8988T (cell line): ENCODE results near the gene EEF2.
A peak's percentile ranks its signal among the peaks of the same experiment; 100 is the strongest.

ENCODE experiments used
- DNase-seq: peaks from one replicate; pipeline ENCODE4 v3.0.0; 2011

EEF2 gene

DNA sequence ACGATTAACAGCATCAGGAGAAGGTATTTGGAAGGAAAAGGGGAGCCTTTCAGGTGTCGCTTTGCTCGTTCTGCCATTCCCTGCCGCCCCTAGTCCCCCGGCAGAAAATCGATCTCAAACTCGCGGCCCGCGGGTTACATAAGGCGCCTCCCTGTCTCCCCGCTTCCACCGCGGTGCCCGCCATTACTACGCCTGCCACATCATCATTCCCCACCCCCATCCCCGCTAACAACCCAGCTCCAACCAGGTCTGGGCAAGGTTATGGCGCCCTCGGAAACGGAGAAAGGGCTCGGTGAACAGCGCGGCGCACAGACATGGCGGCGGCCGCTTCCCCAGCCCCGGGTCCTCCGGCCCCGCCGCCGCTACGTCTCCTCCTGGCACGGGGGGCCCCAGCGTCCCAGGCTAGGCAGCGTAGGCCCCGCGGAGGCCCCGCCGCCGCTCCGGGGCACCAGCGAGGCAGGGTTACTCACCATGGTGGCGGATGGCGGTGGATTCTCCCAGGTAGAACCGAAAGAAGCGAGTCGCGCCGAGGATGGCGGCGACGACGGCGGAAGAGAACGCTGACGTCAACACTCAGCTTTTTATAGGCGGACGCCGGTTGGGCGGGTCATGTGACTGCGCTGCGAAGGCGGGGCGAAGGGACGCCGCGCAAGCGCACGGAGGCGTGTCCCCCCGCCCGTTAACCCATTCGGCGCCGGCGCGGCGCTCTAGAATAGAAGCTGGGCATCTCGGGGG, at the start of gene EEF2:
Gene EEF2, minus strand, starts transcription at position 556 of the 735 bp plus-strand sequence. Its CDS starts 83 bp downstream, at position 473.
- peak; percentile 79 for DNase-seq

DNA sequence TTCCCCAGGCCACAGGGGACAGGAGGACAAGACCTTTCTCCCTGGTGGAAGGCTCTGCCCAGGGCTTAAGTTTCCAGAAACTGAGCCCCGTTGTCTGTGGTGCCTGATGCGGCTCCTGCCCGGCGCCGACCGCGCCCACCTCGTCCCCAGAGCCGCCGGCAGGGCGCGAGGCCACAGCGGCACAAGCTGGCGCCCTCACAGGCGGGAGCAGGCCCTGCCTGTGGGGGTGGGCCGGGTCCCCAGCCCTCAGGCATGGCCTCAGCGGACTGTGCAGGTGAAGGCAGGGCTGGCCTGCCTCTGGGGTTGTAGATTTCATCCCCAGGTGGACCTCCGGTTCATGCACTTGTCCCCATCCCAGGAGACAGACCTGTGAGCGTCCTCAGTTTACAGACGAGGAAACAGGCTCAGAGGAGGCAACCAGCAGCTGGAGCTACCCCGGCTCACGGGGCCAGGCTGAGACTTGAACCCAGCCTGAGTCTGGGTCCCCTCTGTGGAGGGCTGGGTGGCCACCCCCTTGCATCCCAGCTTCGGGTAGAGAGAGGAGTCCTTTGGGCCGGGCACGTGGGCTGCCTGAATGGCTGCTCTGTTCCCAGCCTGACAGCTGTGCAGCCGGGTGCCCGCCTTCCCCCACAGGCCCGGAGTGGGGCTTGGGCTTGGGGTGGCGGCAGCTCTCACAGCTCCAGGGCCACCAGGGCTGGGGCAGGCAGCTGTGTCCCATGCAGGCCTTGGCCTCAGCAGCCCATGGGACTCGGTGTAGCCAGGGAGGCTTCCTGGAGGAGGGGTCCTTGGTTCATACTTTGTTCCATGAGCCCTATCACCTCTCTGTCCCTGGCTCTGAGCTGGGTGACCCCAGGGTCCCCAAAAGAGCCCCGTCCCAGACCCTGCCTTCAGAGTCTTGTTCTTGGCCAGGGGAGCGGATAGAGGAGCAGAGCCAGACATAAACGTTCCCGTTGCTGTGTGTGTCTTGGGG, 49.1 kb upstream of the EEF2 start:
- no peak for DNase-seq

DNA sequence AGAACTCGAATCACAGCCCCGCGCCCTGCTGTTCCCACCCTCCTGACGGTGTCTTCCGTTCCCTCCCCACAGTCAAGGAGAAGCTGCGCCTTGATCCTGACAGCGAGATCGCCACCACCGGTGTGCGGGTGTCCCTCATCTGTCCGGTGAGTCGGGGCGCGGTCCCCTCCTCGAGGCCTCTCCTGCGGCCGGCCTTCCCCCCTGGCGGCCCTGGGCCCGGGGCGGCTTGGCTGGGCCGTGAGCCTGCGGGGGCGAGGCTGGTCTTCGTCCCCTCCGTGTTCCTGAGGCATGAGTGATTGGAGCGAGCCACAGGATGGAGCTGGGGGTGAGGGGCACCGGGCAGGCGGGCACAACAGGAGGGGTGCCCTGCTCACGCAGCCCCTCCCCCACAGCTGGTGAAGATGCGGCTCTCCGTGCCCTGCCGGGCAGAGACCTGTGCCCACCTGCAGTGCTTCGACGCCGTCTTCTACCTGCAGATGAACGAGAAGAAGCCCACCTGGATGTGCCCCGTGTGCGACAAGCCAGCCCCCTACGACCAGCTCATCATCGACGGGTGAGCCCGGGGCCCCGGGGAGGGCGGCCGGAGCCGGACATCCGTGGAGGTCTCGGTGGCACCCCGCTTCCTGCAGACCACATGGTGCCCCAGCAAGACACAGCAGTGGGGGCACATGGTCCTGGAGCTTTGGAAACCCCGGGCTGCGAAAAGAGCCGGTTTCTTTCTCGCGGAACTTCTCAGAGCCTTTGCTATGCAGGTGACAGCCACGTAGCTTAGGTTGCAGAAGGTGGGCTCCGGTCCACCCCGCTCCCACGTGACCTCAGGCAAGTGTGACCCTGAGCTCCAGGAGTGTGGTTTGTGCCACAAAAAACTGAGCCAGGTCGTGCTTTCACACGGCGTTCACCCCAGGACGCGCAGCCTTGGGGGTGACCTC, 48.0 kb upstream of the EEF2 start:
- DNase-seq: no peak

DNA sequence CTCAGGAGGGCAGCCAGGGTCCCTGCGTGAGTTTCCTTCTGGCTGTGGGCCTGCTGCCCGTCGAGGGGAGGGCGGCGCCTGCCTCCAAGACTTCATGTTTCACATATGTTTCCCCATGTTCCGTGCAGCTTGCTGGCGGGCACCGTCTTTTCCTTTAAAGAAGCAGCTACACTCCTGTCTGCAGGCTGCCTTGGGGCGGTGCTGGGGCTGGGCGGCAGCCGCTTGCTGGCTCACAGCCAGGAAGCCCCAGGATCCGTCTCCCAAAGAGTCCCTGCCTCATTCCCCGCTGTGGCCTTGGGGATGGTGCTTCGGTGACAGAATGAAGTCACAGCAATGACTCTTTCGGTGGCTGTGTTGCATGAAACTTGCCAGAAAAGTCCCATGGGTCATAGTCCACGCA, 47.2 kb upstream of the EEF2 start:
- DNase-seq: no peak

DNA sequence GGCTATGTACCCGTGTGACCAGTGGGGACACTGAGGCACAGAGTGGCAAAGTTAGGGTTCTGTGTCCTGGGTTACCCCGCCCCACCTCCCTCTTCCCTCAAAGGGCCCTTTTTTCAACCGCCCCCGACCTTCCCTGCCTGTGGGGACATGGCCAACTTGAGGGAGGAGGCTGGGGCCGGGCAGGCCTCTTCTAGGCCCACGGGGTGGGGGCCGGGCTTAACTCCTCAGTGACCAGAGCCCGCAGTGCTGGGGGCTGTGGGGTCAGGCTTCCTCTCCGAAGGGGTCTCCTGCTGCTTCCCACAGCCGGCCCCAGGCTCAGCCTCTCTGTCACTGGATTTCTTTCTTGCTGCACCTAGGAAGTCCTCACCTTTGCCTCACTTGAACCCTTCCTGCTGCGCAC, 46.2 kb upstream of the EEF2 start:
- no peak for DNase-seq

DNA sequence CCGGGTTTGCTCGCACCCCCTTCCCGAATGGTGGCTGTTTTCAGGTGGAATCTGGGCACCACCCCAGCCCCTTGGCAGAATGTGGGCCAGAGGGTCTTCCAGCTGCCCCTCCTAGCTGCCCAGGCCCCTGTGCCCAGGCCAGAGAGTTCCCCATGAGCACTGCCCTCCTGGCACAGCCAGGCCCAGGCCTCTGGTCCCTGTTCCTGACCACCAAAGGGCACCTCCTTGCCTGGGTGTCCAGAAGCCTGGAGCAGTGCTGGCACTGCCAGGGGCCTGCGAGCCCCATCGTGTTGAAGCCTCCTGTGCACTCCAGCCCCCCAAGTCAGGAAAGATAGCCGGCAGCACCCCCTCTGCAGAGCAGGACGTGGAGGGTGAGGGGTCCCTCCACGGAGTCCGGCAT, 45.7 kb upstream of the EEF2 start:
- DNase-seq: no peak

DNA sequence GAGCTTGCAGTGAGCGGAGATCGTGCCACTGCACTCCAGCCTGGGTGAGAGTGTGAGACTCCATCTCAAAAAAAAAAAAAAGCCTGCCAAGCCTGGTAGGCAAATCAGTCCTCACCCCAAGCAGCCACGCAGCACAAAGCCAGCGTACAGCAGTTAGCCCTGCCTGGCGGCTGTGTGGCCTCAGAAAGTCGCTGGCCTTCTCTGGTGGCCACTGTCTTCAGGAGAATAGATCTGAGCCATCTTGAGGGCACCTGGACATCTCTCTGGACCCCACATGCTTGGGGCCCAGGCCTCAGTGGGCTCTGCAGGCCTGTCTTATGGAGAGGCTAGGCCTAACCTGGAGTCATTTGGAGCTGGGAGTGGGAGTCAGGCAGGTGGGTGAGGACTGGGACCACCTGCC, 45.3 kb upstream of the EEF2 start:
- no peak for DNase-seq

DNA sequence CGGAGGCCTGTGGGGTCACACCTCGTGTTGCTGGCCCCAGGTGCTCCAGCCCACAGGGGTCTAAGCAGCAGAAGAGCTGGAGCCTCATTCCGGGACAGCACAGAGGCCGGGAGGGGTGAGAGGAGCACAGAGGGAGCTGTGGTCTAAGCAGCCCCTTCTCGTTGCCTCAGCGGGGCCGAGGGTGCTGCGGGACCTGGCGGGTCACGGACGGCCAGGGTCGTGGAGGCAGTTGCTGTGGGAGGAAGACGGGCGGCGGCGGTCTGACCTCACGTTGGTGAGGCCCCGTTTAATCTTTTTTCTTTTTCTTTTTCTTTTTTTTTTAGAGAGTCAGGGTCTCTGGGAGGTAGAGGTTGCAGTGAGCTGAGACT, 44.0 kb upstream of the EEF2 start:
- no peak for DNase-seq

DNA sequence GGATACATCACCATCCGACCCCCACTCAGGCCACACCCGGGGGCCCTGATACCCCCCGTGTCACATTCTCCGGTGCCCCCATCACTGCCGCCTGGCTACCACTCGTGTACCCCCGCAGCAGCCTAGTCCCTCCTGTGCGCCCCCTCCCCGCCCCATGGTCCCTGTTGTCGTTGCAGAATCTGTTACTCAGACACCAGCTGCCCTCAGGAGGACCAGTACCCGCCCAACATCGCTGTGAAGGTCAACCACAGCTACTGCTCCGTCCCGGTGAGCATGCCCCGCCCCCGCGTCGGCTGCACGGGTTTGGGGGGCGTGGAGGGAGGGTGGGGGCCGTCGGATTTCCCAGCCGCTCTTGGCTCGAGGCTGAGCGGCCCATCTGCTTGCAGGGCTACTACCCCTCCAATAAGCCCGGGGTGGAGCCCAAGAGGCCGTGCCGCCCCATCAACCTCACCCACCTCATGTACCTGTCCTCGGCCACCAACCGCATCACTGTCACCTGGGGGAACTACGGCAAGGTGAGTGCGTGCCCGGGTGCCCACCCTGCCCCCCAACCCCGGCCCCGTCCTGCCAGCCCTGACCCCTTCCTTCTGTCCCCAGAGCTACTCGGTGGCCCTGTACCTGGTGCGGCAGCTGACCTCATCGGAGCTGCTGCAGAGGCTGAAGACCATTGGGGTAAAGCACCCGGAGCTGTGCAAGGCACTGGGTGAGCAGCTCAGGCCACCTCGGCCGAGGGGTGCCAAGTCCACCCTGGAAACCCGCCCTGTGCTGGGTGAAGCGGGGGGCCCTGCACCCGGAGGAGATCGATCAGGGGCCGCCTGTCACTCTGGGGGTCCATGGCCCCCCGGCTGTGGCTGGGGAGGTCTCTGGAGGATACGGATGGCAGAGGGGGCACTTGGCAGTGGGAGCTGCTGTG, 43.3 kb upstream of the EEF2 start:
- DNase-seq: no peak

DNA sequence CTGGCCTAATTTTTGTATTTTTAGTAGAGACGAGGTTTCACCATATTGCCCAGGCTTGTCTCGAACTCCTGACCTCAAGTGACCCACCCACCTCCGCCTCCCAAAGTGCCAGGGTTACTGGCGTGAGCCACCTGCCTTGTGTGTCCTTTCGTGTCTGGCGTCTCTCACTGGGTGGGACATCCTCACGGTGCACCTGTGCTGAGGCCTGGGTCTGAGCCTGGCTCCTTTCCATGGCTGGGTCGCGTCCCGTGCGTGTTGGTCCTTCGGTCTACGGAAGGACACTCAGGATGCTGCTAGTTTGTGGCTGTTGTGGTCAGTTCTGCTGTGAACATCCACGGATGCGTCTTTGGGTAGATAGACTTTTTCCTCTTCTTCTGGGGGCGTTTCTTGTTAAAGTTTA, 41.9 kb upstream of the EEF2 start:
- no peak for DNase-seq

DNA sequence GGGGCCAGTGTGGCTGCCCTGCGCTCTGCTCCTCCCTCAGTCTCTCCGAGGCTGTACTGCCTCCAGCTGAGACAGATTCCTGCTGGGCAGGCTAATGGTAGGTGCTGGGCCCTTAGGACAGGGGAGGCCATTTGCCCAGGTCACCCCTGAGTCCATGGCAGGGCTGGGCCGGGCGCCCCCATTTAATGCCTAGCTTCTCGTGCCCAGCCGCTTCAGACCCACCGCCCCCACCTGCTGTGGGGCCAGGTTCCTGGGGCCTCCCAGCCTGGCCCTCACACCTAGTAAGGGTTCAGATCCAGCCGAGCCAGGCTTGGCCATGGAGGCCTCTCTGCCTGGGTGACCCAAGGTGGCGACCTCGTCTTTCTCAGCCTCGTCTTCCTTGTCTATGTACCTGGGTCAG, 40.1 kb upstream of the EEF2 start:
- DNase-seq: no peak

DNA sequence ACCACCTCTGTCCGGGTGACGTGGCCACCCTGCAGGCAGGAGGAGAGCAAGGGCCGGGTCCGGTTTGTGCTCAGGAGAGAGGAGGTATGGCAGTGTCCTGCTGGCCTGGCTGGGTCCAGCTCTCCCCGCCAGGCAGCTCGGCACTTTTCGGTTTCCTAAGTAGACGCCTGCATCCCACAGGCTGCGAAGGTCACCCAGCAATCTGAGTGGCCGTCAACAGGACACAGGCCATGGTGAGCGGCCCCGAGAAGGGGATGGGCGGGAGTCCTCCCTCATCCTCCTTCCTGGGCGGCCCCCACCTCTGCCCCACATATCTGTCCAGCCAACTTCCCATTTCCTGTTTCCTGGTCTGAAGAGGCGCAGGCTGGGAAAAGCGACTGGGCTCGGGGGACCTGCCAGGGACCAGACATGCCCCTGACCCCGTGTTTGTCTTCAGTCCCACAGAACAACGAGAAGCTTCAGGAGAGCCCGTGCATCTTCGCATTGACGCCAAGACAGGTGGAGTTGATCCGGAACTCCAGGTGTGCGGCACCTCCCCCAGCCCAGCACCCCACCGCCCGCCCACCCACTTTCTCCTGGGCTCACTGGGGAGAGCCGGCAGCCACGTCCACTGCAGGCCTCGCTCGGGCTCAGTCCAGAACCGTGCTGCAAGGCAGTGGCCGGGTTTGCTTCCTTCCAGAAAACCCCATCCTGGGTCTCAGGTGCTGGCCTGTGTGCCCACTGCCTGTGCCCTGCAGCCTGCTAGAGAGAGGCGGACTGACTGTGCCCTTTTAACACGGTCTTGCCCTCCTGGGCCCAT, 38.5 kb upstream of the EEF2 start:
- no peak for DNase-seq

DNA sequence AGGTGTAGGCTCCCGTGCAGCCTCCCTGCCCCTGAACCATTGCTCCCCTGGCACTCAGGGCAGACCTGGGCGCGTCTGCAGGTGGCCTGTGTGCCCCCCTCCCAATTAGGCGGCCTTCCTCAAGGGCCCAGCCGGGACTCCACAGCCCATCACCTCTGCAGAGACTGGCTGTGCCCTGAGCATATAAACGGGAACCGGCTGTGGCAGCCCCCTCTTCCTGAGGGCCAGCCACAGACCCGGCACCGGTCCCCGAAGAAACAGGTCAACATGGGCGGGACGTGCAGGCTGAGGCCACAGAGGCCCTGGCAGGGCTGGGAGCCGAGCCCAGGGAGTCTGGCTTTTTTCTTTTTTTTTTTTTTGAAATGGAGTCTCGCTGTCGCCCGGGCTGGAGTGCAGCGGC, 34.3 kb upstream of the EEF2 start:
- no peak for DNase-seq

DNA sequence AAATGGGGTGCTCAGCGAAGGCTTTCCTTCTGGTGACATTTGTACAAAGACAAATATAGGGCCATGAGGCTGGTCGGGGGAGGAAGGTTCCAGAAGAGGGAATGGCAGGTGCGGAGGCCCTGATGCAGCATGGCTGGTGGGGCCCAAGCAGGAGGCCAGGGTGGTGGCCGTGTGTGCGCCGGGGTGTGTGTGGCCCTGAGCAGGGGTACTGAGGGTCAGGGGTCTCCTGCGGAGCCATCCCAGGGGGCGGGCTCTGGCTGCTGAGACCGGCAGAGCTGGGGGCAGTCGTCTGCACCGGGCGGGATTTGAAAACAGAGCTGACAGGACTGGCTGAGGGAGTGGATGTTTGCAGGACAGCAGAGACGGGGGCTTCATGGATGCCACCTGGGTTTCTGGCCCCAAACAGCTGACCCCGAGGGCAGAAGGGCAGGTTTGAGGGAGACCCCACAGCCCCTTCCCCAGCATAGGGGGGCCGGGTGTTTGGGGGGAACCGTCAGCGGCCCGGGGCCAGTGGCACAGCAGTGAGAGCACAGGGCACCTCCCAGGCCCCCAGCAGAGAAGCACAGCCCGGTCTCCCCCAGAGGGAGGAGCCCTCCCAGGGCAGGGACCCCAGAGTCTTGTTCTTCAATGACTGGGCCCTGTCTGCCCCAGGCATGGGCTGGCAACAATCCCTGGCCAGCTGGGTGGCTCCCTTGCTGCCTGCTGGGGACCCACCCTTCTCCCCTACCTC, 33.7 kb upstream of the EEF2 start:
- DNase-seq: no peak

DNA sequence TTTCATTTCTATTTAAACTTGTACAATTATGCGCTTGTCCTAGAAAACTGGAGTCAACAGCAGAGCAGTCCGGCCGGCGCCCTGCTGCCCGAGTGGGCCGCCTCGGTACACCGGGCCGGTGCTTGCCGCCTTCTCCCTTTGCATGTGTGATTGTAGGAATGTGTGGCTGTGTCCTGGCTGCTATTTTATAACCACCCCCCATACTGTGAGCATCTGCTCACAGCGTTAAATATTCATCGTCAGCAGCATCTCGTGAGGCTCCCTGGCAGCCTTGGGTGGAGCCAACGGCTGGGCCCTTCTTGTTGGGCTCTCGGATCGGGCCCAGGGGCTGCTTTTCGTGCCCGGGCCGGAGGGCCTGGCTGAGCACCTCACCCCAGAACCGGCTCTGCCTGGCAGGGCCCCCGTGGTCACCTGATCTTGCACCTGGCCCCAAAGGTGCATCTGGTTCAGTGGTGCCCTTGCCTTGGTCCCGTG, 32.9 kb upstream of the EEF2 start:
- DNase-seq: no peak

DNA sequence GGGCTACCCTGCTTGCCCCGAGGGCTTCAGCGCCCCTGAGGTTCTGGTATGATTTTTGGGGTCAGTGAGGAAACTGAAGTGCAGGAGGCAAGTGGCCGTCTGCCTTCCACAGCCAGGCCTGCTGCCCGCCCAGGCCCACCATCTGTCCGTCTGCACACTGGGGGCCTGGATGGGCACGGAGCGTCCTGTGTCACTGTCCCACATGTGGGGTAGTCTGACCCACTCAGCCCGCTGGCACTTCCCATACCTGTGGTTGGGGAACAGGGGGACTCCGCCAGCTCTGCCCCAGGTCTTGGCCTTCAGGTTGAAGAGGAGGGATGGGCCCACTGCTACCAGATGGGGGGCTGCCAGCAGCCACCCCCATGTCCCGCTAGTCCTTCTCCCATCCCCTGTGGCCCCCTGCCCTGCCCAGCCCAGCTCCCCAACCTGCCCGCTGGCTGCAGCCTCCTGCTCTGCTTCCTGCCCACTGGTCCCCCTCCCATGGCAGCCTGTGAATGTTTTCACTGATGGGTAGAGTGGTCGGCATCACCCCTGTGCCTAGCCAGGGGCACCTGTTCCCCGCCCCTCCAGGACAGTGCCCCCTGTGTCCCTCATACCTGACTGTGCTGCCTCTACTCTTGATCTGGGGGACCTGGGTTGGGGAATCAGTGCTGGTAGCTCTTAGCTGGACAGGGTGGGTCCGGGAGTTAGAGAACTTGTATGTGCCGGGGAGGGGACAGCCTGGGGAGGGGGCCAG, 31.8 kb upstream of the EEF2 start:
- no peak for DNase-seq

DNA sequence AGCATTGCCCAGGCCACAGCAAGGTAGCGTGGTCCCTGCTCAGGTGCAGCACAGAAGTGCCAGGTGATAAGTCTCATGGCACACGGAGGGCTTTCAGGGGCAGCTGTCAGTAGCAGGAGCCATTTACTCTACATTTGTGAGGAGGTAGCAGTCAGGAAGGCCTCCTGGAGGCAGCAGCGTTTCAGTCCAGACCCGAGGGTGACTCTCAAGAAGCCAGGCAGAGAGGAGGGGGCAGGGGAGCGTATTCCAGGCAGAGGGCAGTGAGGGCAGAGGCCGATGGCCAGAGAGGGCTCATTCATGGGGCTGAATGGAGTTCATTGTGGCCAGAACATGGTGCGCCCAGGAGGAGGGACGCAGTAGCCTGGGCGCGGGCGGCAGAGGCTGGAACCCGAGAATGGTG, 31.2 kb upstream of the EEF2 start:
- DNase-seq: no peak

DNA sequence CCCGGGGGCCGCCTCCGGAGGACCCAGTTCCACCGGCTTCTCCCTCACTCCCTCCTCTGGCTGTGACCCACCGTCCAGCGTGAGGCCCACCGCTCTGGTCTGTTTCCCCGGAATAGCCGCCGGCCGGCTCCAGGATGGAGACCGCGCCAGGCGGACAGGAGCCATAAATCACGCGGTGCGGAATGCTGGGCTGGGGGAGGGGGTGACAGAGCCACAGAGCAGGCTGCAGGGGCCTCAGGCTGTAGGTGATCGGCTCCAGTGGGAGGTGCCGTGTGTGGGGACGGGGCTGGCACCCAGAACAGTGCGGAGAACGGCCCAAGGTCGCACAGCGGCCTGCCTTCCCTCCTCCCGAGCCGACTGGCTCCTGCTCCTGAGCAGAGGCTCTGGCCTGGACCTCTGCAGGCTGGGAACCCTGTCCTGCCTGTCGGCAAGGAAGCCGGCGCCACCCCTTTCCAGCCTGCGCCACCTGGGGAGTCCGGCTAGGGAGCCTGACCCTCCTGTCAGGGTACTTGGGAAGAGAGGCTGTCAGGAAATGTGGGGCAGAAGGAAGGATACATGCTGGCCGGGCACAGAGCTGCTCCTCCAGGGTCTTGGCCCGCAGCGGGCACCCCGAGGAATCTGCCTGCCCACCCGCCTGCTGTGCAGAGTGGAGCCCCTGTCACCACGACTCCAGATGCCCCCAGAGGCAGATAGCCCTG, 30.6 kb upstream of the EEF2 start:
- DNase-seq: no peak
